HL-60 (cell line): ENCODE data around the gene ZNF611.
"Not testable (repeated sequence)": the region's sequence is repeated elsewhere in the genome, so short reads cannot be mapped to it uniquely, and the experiment has no call there.

ENCODE experiments used
- DNase-seq, 2 experiments: peaks; one replicate each; pipeline ENCODE4 v3.0.0-alpha.2; 2010 to 2020; ENCODE audit warnings: low read depth in 1 of 2, low spot score in 1 of 2
- H3K27ac ChIP-seq: fragments of 250-450 bp; sonication (Bioruptor Pico); replicated peaks from 2 replicates; pipeline ENCODE4 v1.5.1; 2020; ENCODE audit warnings: mild to moderate bottlenecking, moderate library complexity
- H3K27me3 ChIP-seq: fragments of 250-450 bp; sonication (Bioruptor Pico); 2 replicates; pipeline ENCODE4 v1.5.1; 2021; ENCODE audit warnings: mild to moderate bottlenecking, moderate library complexity; ENCODE audit not compliant: insufficient read depth, poor library complexity, severe bottlenecking
- H3K4me3 ChIP-seq: replicated peaks from 2 replicates; pipeline ENCODE4 v1.5.1; 2011; ENCODE audit warnings: mild to moderate bottlenecking, control low read depth, low read length; ENCODE audit not compliant: insufficient read depth
- GABPA ChIP-seq: IDR thresholded peaks from 2 replicates; pipeline ENCODE4 v1.6.1; 2012; ENCODE audit warnings: low read depth
- POLR2AphosphoS5 ChIP-seq: IDR thresholded peaks from 2 replicates; pipeline ENCODE4 v1.6.1; 2012; ENCODE audit warnings: low read depth
- REST ChIP-seq: IDR thresholded peaks from 2 replicates; pipeline ENCODE4 v1.6.1; 2012; ENCODE audit warnings: low read depth; ENCODE audit not compliant: insufficient replicate concordance
- SPI1 ChIP-seq: IDR thresholded peaks from 2 replicates; pipeline ENCODE4 v1.6.1; 2012; ENCODE audit warnings: low read depth, mild to moderate bottlenecking, borderline replicate concordance
- TF ChIP-seq, protein P1 (sequence below): IDR thresholded peaks from one replicate; pipeline ENCODE4 v1.5.1; 2011; ENCODE audit warnings: low read length, control low read depth, inconsistent platforms; ENCODE audit not compliant: insufficient read depth

The ZNF611 gene

GRCh38 chr19:52716522-52716921 lies 18.3 kb downstream of the ZNF611 start:
- no peak overlapping the region for H3K27ac ChIP-seq
- TF ChIP-seq POLR2AphosphoS5 (no peak), REST (no peak), GABPA (no peak), SPI1 (no peak)
- TF ChIP-seq, protein P1, sequence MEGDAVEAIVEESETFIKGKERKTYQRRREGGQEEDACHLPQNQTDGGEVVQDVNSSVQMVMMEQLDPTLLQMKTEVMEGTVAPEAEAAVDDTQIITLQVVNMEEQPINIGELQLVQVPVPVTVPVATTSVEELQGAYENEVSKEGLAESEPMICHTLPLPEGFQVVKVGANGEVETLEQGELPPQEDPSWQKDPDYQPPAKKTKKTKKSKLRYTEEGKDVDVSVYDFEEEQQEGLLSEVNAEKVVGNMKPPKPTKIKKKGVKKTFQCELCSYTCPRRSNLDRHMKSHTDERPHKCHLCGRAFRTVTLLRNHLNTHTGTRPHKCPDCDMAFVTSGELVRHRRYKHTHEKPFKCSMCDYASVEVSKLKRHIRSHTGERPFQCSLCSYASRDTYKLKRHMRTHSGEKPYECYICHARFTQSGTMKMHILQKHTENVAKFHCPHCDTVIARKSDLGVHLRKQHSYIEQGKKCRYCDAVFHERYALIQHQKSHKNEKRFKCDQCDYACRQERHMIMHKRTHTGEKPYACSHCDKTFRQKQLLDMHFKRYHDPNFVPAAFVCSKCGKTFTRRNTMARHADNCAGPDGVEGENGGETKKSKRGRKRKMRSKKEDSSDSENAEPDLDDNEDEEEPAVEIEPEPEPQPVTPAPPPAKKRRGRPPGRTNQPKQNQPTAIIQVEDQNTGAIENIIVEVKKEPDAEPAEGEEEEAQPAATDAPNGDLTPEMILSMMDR = no peak
- H3K4me3 ChIP-seq = no peak overlapping the region
- H3K27me3 ChIP-seq = no peaks in the 10 kb centered on the region
- DNase-seq = no peak

- not testable (repeated sequence) for H3K4me3 ChIP-seq, DNase-seq, H3K27me3 ChIP-seq, H3K27ac ChIP-seq
Observed at GRCh38 chr19:52715902-52716301, 18.9 kb downstream of the ZNF611 start.

- not testable (repeated sequence) for DNase-seq, H3K27me3 ChIP-seq, H3K4me3 ChIP-seq, H3K27ac ChIP-seq
Observed at GRCh38 chr19:52715330-52715729, 19.5 kb downstream of the ZNF611 start.

DNA sequence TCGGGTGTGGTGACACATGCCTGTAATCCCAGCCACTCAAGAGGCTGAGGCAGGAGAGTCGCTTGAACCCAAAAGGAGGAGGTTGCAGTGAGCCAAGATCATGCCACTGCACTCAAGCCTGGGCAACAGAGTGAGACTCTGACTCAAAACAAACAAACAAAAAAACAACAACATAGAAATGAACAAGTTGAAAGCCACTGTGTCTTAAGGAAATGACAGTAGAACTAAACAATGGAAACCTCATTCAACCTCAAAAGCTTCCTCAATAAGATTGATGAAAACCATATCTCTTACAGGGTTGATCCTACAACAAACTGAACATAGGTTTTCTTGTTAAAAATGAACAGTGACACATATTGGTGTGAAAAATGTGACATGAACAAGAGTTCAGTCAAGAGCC lies 21.8 kb downstream of the ZNF611 start:
- H3K27me3 ChIP-seq, H3K27ac ChIP-seq, H3K4me3 ChIP-seq, DNase-seq: not testable (repeated sequence)

DNA sequence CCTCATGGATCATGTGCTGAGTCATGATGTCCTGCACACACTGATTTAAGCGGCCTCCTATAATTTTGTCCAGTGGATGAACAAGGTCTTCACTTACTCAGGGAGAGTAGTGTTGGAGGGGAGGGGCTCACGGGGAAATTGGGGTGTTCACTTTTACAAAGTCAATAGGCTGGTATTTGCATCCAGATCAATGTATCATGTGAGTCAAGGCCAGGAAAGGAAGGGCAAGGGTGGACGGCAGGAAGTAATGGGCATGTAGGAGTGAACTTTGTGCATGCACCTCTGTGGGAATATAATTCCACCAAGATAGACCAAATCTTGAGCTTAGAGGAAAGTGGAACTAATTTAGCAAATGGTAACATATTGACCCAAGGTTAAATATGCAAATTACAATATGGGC lies 23.2 kb downstream of the ZNF611 start:
- not testable (repeated sequence) for H3K27ac ChIP-seq, H3K27me3 ChIP-seq, DNase-seq, H3K4me3 ChIP-seq

GRCh38 chr19:52710538-52710937 lies 24.3 kb downstream of the ZNF611 start:
- Histone ChIP-seq H3K4me3 (no peak overlapping the region), H3K27me3 (no peaks in the 10 kb centered on the region), H3K27ac (no peak overlapping the region)
- TF ChIP-seq REST (no peak), POLR2AphosphoS5 (no peak), SPI1 (no peak), GABPA (no peak)
- TF ChIP-seq, protein P1 = no peak
- no peak for DNase-seq

DNA sequence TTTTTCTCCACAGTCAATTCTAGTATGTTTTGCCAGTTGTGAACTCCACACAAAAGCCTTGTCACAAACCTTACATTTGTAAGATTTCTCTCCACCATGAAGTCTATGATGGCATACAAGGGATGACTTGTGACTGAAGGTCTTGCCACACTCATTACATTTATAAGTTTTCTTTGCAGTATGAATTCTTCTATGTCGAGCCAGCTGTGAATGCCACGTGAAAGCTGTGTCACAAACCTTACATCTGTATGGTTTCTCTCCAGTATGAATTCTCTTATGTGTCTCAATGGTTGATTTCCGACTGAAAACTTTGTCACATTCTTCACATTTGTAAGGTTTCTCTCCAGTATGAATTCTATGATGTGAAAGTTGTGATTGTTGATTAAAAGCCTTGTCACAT lies 29.2 kb downstream of the ZNF611 start:
- DNase-seq, H3K4me3 ChIP-seq, H3K27ac ChIP-seq, H3K27me3 ChIP-seq: not testable (repeated sequence)
